ENCODE results near the gene FAM3C. TPM values are rescaled to one million over a fixed set of nuclear protein-coding genes. Genes with fewer than 3 reads are reported as not detected.
A peak's percentile ranks its signal among the peaks of the same experiment; 100 is the strongest.

Gene FAM3C
- total and polyA plus RNA-seq, 11 donors = 20.6 to 97.2 (median 45.3) TPM

- intact Hi-C loops (cut with DNase I) = no loop called here
- ATAC-seq (no peak), DNase-seq (no peak)
- 77 to 85% (median 79%) methylated on average over 3 of the region's 3 CpGs for WGBS, 4 donors
- TF ChIP-seq, protein P1, sequence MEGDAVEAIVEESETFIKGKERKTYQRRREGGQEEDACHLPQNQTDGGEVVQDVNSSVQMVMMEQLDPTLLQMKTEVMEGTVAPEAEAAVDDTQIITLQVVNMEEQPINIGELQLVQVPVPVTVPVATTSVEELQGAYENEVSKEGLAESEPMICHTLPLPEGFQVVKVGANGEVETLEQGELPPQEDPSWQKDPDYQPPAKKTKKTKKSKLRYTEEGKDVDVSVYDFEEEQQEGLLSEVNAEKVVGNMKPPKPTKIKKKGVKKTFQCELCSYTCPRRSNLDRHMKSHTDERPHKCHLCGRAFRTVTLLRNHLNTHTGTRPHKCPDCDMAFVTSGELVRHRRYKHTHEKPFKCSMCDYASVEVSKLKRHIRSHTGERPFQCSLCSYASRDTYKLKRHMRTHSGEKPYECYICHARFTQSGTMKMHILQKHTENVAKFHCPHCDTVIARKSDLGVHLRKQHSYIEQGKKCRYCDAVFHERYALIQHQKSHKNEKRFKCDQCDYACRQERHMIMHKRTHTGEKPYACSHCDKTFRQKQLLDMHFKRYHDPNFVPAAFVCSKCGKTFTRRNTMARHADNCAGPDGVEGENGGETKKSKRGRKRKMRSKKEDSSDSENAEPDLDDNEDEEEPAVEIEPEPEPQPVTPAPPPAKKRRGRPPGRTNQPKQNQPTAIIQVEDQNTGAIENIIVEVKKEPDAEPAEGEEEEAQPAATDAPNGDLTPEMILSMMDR (IDR thresholded peaks at IDR 0.05) = no peak
- no peak for TF ChIP-seq POLR2A (IDR thresholded peaks at IDR 0.05)
- Histone ChIP-seq H3K36me3 (peaks cover 0 to 24% (median 8%) of the 10 kb centered on the region in 9 donors), H3K9me3 (no peaks in the 10 kb centered on the region), H3K27ac (no peak overlapping the region), H3K4me3 (no peak overlapping the region), H3K4me1 (peaks cover 0 to 8% (median 0%) of the 10 kb centered on the region in 12 donors), H3K27me3 (no peaks in the 10 kb centered on the region)
These were observed 52.8 kb downstream of the FAM3C start for GRCh38 chr7:121343302-121343701.

DNA sequence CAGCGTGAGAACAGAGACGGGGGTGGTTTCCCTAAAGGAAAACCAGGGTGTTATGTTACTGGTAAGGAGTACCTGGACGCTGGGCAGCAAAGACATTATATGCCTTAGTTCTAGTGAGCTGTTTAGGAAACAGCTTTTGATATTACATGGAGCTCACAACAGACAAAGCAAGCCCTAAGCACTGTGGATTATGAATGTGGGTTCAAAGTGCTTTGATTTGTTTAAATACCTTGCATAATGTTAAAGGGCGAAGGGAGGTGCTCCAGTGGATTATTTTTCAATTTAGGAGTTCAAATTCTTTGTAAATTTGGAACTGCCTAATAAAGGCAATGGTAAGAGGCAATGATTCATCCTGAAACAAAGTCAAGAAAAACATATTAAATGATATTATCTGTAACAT is 53.5 kb downstream of the FAM3C start:
- H3K4me1 ChIP-seq = peaks cover 0 to 8% (median 0%) of the 10 kb centered on the region in 12 donors
- H3K36me3 ChIP-seq = peaks cover 0 to 24% (median 8%) of the 10 kb centered on the region in 9 donors
- TF ChIP-seq, protein P1 (IDR thresholded peaks at IDR 0.05) = no peak
- TF ChIP-seq POLR2A (IDR thresholded peaks at IDR 0.05) = no peak
- 88 to 95% (median 91%) methylated on average over 4 of the region's 4 CpGs for WGBS, 4 donors
- H3K27me3 ChIP-seq = no peaks in the 10 kb centered on the region
- H3K27ac ChIP-seq = no peak overlapping the region
- no peaks in the 10 kb centered on the region for H3K9me3 ChIP-seq
- intact Hi-C loops (cut with DNase I) = no loop called here
- DNase-seq (no peak), ATAC-seq (no peak)
- no peak overlapping the region for H3K4me3 ChIP-seq

DNA sequence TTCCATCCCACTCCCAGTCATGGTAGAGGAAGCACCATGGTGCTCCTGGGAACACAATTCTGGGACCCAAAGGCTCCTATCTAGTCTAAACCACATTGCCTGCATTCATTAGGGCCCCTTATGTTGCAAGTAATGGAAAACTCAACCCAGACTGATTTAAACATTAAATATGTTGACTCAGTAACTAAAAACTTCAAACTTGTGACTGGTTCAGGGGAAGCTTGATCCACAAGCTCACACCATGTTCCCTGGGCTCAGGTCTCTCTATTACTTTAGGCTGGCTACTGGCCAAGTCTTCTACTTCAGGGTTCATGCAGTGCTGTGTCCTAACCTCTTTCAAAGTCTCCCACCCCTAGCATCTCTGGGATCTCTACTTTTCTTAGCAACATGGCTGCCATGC is 54.2 kb downstream of the FAM3C start:
- H3K4me1 ChIP-seq = peaks cover 0 to 8% (median 0%) of the 10 kb centered on the region in 12 donors
- intact Hi-C loops (cut with DNase I) = no loop called here
- TF ChIP-seq, protein P1 (IDR thresholded peaks at IDR 0.05) = no peak
- TF ChIP-seq POLR2A (IDR thresholded peaks at IDR 0.05) = no peak
- no peak for ATAC-seq
- H3K27me3 ChIP-seq = peaks cover 0 to 1% (median 0%) of the 10 kb centered on the region in 9 donors
- H3K36me3 ChIP-seq = peaks cover 0 to 18% (median 4%) of the 10 kb centered on the region in 9 donors
- H3K4me3 ChIP-seq = no peak overlapping the region
- no peak for DNase-seq
- H3K9me3 ChIP-seq = no peaks in the 10 kb centered on the region
- no peak overlapping the region for H3K27ac ChIP-seq

GRCh38 chr7:121339082-121339481 is 57.0 kb downstream of the FAM3C start:
- DNase-seq (no peak), ATAC-seq (peak in 1 of 4 donors; percentile 33)
- WGBS, 4 donors = 66 to 84% (median 72%) methylated on average over 5 of the region's 5 CpGs
- Histone ChIP-seq H3K36me3 (peaks cover 0 to 5% (median 0%) of the 10 kb centered on the region in 9 donors), H3K27me3 (peaks cover 0 to 19% (median 14%) of the 10 kb centered on the region in 9 donors), H3K4me3 (no peak overlapping the region), H3K4me1 (peaks cover 0 to 8% (median 0%) of the 10 kb centered on the region in 12 donors), H3K9me3 (no peaks in the 10 kb centered on the region), H3K27ac (no peak overlapping the region)
- TF ChIP-seq, protein P1 (IDR thresholded peaks at IDR 0.05) = no peak
- no peak for TF ChIP-seq POLR2A (IDR thresholded peaks at IDR 0.05)
- intact Hi-C loops (cut with DNase I) = no loop called here

Data from heart left ventricle (tissue), 16 donors.